NCI-H226 (cell line): ENCODE measurements around the gene ACAD8.
"Not testable (repeated sequence)": the region's sequence is repeated elsewhere in the genome, so short reads cannot be mapped to it uniquely, and the experiment has no call there.

Experiments
- DNase-seq: peaks from one replicate; pipeline ENCODE4 v3.0.0-alpha.2; 2015

Gene ACAD8

GRCh38 chr11:134270250-134270714 is 16.9 kb downstream of the ACAD8 start:
- DNase-seq: peak; percentile 21

- no peak for DNase-seq
Observed at GRCh38 chr11:134271978-134272377, 18.6 kb downstream of the ACAD8 start.

- DNase-seq: no peak
Observed at GRCh38 chr11:134272381-134273316, 19.3 kb downstream of the ACAD8 start.

- no peak for DNase-seq
Observed at GRCh38 chr11:134273317-134273712, 19.9 kb downstream of the ACAD8 start.

- no peak for DNase-seq
Observed at GRCh38 chr11:134275188-134275533, 21.8 kb downstream of the ACAD8 start.

- DNase-seq: no peak
Observed at GRCh38 chr11:134275534-134276395, 22.4 kb downstream of the ACAD8 start, which contains the start of gene GLB1L3. TSS of gene GLB1L3 (plus strand) at chr11:134276379. CDS start at chr11:134276741, 362 bp downstream.

- DNase-seq: no peak
Observed at GRCh38 chr11:134276396-134277182, 23.2 kb downstream of the ACAD8 start.

- DNase-seq: no peak
Observed at GRCh38 chr11:134277183-134278001, 24.0 kb downstream of the ACAD8 start.

- DNase-seq: no peak
Observed at GRCh38 chr11:134278356-134278755, 25.0 kb downstream of the ACAD8 start.

GRCh38 chr11:134281635-134282034 is 28.3 kb downstream of the ACAD8 start:
- DNase-seq: not testable (repeated sequence)

- no peak for DNase-seq
Observed at GRCh38 chr11:134282121-134283045, 29.0 kb downstream of the ACAD8 start.

GRCh38 chr11:134283461-134284230 is 30.3 kb downstream of the ACAD8 start:
- DNase-seq: no peak

GRCh38 chr11:134284349-134284748 is 31.0 kb downstream of the ACAD8 start:
- DNase-seq: not testable (repeated sequence)

GRCh38 chr11:134287561-134287960 is 34.2 kb downstream of the ACAD8 start:
- DNase-seq: no peak

GRCh38 chr11:134288486-134288885 is 35.1 kb downstream of the ACAD8 start:
- no peak for DNase-seq

- DNase-seq: no peak
Observed at GRCh38 chr11:134289167-134289566, 35.8 kb downstream of the ACAD8 start.

- no peak for DNase-seq
Observed at GRCh38 chr11:134289789-134290188, 36.4 kb downstream of the ACAD8 start.

- DNase-seq: no peak
Observed at GRCh38 chr11:134290646-134291045, 37.3 kb downstream of the ACAD8 start.

- DNase-seq: no peak
Observed at GRCh38 chr11:134291196-134291595, 37.8 kb downstream of the ACAD8 start.

GRCh38 chr11:134292661-134293060 is 39.3 kb downstream of the ACAD8 start:
- no peak for DNase-seq
